Astrocyte of the cerebellum (primary cell): ENCODE measurements around the gene PARVA.
A peak's percentile ranks its signal among the peaks of the same experiment; 100 is the strongest.

Experiments
- DNase-seq: peaks from one replicate; pipeline ENCODE4 v3.0.0-alpha.2; 2011; ENCODE audit warnings: low read depth
- H3K4me3 ChIP-seq: 2 replicates; pipeline ENCODE4 v1.5.1; 2011; ENCODE audit warnings: mild to moderate bottlenecking, low read depth, low read length, moderate library complexity
- in situ Hi-C: cut with HindIII; loops from 2 replicates; pipeline ENCODE4 v1.10.0; 2017; ENCODE audit warnings: low sequenced_read_pairs
- TF ChIP-seq, protein P1 (sequence below): IDR thresholded peaks from 2 replicates; pipeline ENCODE4 v1.5.1; 2012; ENCODE audit warnings: low read length, low read depth, moderate library complexity, mild to moderate bottlenecking; ENCODE audit errors: missing control alignments

PARVA gene

DNA sequence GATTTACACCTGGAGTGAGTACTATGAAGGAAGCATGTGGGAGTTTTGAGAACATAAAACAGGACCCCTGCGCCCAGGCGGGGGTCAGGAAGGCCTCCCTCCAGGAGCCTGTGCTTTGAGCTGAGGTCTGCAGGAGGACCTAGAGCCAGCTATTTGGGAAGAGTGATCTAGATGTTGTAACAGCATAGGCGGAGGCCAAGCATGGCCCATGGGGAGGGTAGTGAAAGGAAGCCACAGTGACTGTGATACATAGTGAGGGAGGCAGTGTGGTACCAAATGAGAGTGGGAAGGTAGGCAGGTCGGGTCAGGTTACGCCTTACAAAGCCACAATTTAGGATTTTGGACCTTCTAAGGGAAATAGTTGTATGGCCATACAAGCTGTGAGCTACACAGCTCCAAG, 147.5 kb downstream of the PARVA start:
- in situ Hi-C loops: no loop called here

GRCh38 chr11:12525466-12526055, 148.2 kb downstream of the PARVA start:
- H3K4me3 ChIP-seq: no peak overlapping the region
- TF ChIP-seq, protein P1, sequence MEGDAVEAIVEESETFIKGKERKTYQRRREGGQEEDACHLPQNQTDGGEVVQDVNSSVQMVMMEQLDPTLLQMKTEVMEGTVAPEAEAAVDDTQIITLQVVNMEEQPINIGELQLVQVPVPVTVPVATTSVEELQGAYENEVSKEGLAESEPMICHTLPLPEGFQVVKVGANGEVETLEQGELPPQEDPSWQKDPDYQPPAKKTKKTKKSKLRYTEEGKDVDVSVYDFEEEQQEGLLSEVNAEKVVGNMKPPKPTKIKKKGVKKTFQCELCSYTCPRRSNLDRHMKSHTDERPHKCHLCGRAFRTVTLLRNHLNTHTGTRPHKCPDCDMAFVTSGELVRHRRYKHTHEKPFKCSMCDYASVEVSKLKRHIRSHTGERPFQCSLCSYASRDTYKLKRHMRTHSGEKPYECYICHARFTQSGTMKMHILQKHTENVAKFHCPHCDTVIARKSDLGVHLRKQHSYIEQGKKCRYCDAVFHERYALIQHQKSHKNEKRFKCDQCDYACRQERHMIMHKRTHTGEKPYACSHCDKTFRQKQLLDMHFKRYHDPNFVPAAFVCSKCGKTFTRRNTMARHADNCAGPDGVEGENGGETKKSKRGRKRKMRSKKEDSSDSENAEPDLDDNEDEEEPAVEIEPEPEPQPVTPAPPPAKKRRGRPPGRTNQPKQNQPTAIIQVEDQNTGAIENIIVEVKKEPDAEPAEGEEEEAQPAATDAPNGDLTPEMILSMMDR: no peak
- in situ Hi-C loops: no loop called here
- DNase-seq: no peak

More for the DNA sequence above, 147.5 kb downstream of the PARVA start:
- TF ChIP-seq, protein P1: no peak
- no peak overlapping the region for H3K4me3 ChIP-seq
- no peak for DNase-seq

GRCh38 chr11:12526789-12527188, 149.4 kb downstream of the PARVA start:
- TF ChIP-seq, protein P1: no peak
- peak; percentile 37 for DNase-seq
- in situ Hi-C loops: no loop called here
- no peak overlapping the region for H3K4me3 ChIP-seq

DNA sequence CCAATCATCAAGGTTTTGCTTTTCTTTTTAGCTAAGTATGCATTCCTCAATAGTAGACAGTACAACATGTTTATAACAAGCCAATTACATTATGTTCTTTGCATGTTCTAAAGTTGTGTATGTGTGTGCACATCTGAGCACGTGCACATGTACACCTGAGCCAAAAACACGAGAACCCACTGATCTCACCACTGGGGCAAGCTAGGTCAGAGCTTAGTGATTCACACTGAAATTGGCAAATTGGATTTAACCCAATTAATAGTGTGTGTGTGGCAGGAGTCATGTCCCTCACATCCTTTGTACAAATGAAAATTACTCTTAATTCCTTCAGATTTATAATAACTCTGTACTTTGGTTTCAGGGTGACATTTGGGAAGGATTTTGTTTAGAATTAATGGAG, 151.1 kb downstream of the PARVA start:
- no peak for DNase-seq
- TF ChIP-seq, protein P1: no peak
- H3K4me3 ChIP-seq: no peak overlapping the region
- in situ Hi-C loops: no loop called here

DNA sequence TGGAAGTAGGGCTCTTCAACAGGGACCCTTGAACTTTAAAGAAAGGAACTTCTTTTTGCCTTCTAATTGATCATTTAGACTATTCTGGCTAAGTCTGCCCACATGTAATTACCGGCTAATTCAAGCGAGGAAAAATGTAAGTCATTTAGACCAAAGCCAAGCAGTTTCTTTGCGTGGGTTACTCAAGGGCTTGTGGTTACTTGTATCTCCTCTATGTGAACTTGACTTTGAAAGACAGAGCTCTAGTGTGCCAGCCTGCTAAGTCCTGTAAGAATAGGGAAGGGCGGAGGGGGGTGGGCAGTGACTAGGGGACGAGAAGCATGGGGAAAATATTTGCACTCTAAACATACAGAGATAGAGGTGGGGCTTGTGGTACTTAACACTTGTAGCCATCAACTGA, 151.7 kb downstream of the PARVA start:
- TF ChIP-seq, protein P1: no peak
- in situ Hi-C loops: no loop called here
- no peak overlapping the region for H3K4me3 ChIP-seq
- DNase-seq: no peak

DNA sequence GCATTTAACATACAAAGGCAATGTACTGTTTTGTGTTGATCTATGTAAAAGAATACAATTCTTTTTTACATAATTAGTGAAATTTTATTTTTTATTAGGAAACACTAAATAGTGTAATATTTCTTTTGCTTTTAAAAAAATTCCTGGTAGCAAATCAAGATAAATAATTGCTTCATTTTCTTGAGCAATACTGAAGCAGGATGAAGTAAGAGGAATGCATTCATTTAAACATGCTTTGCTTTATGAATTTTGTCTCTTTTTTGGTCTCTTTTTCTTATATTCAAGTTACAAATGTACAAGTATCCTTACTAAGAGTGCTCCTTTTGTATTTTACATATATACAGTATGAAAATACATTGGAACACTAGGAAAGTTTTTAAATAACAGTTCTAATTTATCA, 152.4 kb downstream of the PARVA start:
- DNase-seq: no peak
- in situ Hi-C loops: no loop called here
- TF ChIP-seq, protein P1: no peak
- no peak overlapping the region for H3K4me3 ChIP-seq
